ENCODE data around the gene GFM1. TPM values are rescaled to one million over a fixed set of nuclear protein-coding genes. Genes with fewer than 3 reads are reported as not detected.

Gene GFM1
- total RNA-seq, 1 experiment from 2014 or later, result 66.7 TPM

Other genes with a start within 250 kb of the GFM1 start
- 58.3 and 91.5 TPM in 2 replicates for gene MLF1, start 73.3 kb upstream of the GFM1 start, total RNA-seq (2014; rRNA removed; shearing (Covaris generic))
- not detected in 2 replicates for gene LXN, start 28.1 kb downstream of the GFM1 start, total RNA-seq (2014; rRNA removed; shearing (Covaris generic))
- not detected in 2 replicates for gene RARRES1, start 87.9 kb downstream of the GFM1 start, total RNA-seq (2014; rRNA removed; shearing (Covaris generic))
- 42.5 and 58.7 TPM in 2 replicates for gene MFSD1, start 157.5 kb downstream of the GFM1 start, total RNA-seq (2014; rRNA removed; shearing (Covaris generic))

Data from G401 (cell line).